Activated CD4-positive, CD25-positive, alpha-beta regulatory T cell treated with anti-CD3 and anti-CD28 coated beads, Interleukin-2, amount 50 U/mL, for 72 hours (primary cell): ENCODE measurements around the gene ZFAND2B.
"Not testable (repeated sequence)": the region's sequence is repeated elsewhere in the genome, so short reads cannot be mapped to it uniquely, and the experiment has no call there.

Source experiments
- DNase-seq: peaks from one replicate; pipeline ENCODE4 v3.0.0; 2021

Gene ZFAND2B

DNA sequence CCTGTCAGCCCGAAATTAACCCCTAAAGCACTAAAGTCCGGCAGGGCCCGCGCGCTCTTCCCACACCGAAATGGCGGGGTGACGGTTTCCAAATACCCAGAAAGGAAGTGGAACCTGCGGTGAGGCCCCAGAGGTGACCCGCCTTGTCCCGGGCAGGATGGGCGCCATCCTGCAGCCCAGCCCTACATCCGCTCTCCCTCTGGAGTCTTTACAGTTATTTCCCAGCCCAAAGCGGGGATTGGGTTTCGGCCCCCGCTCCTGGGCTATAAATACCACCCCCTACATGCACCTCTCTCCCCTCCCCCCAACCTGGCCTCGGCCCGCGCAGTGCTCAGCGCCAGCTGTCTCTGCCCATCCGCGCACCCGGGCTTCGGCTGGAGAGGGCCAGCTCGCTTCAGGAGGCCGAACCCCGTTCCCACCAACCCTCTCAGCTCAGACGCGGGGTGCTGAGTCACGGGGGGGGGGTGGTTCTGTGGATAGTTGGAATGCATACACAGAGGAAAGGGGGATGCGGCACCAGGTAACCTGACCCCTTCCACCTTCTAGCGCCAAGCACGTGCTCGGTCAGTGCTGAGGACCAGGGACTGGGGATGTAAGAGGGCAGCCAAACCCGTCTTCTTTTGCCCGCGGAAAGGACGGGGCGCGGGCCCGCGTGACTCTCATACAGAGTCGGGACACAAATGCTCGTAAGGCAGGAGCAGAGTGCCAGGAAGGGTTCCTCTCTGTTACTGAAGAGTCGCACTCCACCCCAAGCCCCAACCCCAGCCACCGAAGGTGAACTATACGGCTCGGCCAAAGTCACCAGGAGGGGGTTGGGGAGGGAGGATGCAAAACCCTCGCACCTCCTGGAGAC is 46.5 kb downstream of the ZFAND2B start, which contains the start of gene TUBA4B:
Gene TUBA4B, plus strand, starts transcription at position 344 of the 853 bp plus-strand sequence. Its CDS starts 165 bp downstream, at position 509.
- DNase-seq: peak; percentile 61

DNA sequence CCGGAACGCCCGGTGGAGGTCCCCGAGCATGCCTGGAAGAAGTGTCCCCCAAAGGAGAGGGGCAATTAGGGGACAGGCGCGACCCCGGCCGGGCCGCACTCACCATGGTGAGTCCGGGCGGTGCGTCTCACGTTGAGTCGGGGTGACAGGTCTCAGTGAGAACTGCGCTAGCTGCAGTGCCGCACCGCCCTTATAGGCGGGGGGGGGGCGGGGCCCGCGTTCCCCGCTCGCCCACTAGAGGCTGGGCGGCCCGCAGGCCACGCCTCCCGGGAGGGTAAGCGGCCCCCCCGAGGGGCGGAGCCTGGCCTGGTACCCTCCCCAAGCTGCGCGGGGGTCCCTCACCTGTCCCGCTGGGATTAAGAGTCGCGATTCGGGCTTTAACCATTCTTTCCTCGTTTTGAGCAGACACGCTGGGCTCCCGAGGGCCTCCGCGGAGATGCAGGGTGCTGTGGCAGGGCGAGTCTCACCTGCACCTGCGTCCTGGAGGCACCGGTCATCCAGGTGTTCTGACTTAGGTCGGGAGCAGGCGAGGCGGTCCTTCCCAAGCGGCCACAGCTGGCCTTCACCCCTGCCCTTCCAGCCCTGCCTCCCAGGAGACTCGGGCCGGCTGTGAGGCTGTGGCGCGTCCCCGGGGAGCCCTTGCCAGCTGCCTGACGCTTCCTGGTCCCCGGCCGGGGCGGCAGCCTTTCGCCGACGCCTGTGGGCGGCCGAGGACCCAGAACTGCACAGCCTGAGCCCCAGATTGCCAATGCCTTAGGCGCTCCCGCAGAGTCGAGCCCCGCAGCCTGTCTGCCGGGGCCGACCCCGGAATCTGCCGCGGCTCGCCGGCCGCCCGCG is 47.4 kb downstream of the ZFAND2B start, which contains the start of gene TUBA4A:
Gene TUBA4A, minus strand, starts transcription at position 166 of the 837 bp plus-strand sequence. Its CDS starts 60 bp downstream, at position 106.
- peak; percentile 89 for DNase-seq

DNA sequence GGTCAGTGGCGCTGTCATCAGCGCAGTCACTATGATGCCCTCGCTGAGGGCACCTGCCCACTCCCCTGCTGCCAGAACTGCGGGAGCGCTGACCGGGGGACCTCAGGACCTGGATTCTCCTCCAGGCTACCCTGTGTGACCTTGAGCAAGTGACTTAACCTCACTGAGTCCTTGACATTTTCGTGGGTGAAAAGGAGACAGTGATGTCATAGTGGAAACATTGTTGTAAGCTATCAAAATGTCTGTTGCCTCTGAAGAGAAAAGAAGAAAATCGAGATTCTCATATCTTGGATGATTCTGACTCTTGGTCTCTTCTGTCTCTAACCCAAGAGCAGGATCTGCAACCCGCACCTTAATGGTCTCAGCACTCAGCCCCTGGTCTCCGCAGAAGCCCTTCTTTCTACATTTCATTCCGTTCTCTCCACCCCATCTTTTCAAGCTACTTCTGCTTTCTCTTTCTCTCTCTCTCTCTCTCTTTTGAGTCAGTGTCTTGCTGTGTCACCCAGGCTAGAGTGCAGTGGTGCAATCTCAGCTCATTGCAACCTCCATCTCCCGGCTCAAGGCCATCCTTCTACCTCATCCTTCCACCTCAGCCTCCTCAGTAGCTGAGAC is 48.1 kb downstream of the ZFAND2B start:
- no peak for DNase-seq

DNA sequence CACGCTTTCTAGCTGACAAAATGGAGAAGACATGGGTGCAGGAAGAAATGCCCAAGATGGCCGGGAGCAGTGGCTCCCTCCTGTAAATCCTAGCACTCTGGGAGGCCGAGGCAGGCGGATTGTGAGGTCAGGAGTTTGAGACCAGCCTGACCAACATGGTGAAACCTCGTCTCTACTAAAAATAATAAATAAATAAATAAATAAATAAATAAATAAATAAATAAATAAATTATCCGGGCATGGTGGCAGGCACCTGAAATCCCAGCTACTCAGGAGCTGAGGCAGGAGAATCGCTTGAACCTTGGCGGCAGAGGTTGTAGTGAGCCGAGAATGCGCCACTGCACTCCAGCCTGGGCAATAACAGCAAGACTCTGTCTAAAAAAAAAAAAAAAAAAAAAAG is 52.4 kb downstream of the ZFAND2B start:
- not testable (repeated sequence) for DNase-seq
